H9 (cell line): Measurements from ENCODE around the gene TLK2. TPM values are rescaled to one million over a fixed set of nuclear protein-coding genes. Genes with fewer than 3 reads are reported as not detected.

Source experiments
- DNase-seq: peaks from one replicate; pipeline ENCODE4 v3.0.0-alpha.2; 2017
- H2AFZ ChIP-seq: one replicate; pipeline ENCODE4 v1.6.1; 2013; ENCODE audit warnings: mild to moderate bottlenecking, low read length, control low read depth, moderate library complexity
- H2AK5ac ChIP-seq: 2 replicates; pipeline ENCODE4 v1.6.1; 2013; ENCODE audit warnings: low read length, control low read depth, mixed read lengths; ENCODE audit not compliant: insufficient read length
- H2BK120ac ChIP-seq: one replicate; pipeline ENCODE4 v1.6.1; 2013; ENCODE audit warnings: low read depth, mild to moderate bottlenecking, low read length, control low read depth, inconsistent platforms; ENCODE audit not compliant: poor library complexity, severe bottlenecking
- H2BK12ac ChIP-seq: 2 replicates; pipeline ENCODE4 v1.6.1; 2013; ENCODE audit warnings: low read length, control low read depth, mixed read lengths, low read depth; ENCODE audit not compliant: insufficient read length
- H2BK15ac ChIP-seq: 2 replicates; pipeline ENCODE4 v1.6.1; 2013; ENCODE audit warnings: low read depth, low read length, control low read depth
- H2BK20ac ChIP-seq: one replicate; pipeline ENCODE4 v1.6.1; 2013; ENCODE audit warnings: low read depth, mild to moderate bottlenecking, low read length, control low read depth, inconsistent platforms; ENCODE audit not compliant: poor library complexity, severe bottlenecking
- H2BK5ac ChIP-seq: 2 replicates; pipeline ENCODE4 v1.6.1; 2013; ENCODE audit warnings: low read length, control low read depth, mixed read lengths; ENCODE audit not compliant: insufficient read length
- H3K14ac ChIP-seq: 2 replicates; pipeline ENCODE4 v1.6.1; 2013; ENCODE audit warnings: low read length, control low read depth; ENCODE audit not compliant: insufficient read depth
- H3K18ac ChIP-seq: 2 replicates; pipeline ENCODE4 v1.6.1; 2013; ENCODE audit warnings: low read depth, mild to moderate bottlenecking, mixed read lengths, low read length, control low read depth; ENCODE audit not compliant: insufficient read length
- H3K23ac ChIP-seq: 2 replicates; pipeline ENCODE4 v1.6.1; 2013; ENCODE audit warnings: low read length, control low read depth, mixed read lengths, low read depth; ENCODE audit not compliant: insufficient read length
- H3K23me2 ChIP-seq: 2 replicates; pipeline ENCODE4 v1.6.1; 2013; ENCODE audit warnings: low read depth, mild to moderate bottlenecking, mixed read lengths, low read length, control low read depth; ENCODE audit not compliant: insufficient read length, poor library complexity, severe bottlenecking
- H3K27ac ChIP-seq: 2 replicates; pipeline ENCODE4 v1.5.1; 2013; ENCODE audit warnings: low read length, control low read depth, mixed read lengths, low read depth; ENCODE audit not compliant: insufficient read length
- H3K27me3 ChIP-seq: 2 replicates; pipeline ENCODE4 v1.6.1; 2013; ENCODE audit warnings: low read length, control low read depth, inconsistent platforms; ENCODE audit not compliant: insufficient read depth
- H3K4ac ChIP-seq: 2 replicates; pipeline ENCODE4 v1.6.1; 2013; ENCODE audit warnings: low read depth, mild to moderate bottlenecking, control low read depth, inconsistent platforms, low read length, moderate library complexity
- H3K4me1 ChIP-seq: 2 replicates; pipeline ENCODE4 v1.6.1; 2013; ENCODE audit warnings: low read length, control low read depth, inconsistent platforms; ENCODE audit not compliant: insufficient read depth
- H3K4me2 ChIP-seq: 2 replicates; pipeline ENCODE4 v1.6.1; 2013; ENCODE audit warnings: low read length, control low read depth, mixed read lengths; ENCODE audit not compliant: insufficient read length, insufficient read depth
- H3K56ac ChIP-seq: 2 replicates; pipeline ENCODE4 v1.6.1; 2013; ENCODE audit warnings: low read depth, mild to moderate bottlenecking, mixed read lengths, low read length, control low read depth; ENCODE audit not compliant: insufficient read length
- H3K79me1 ChIP-seq: 2 replicates; pipeline ENCODE4 v1.6.1; 2013; ENCODE audit warnings: low read depth, mild to moderate bottlenecking, moderate library complexity, low read length, control low read depth, inconsistent platforms; ENCODE audit not compliant: insufficient read depth, poor library complexity, severe bottlenecking
- H3K79me2 ChIP-seq: 2 replicates; pipeline ENCODE4 v1.6.1; 2013; ENCODE audit warnings: low read length, control low read depth, inconsistent platforms; ENCODE audit not compliant: insufficient read depth
- H3K9ac ChIP-seq: 2 replicates; pipeline ENCODE4 v1.6.1; 2013; ENCODE audit warnings: low read length, control low read depth, mixed read lengths; ENCODE audit not compliant: insufficient read length; ENCODE audit errors: extremely low read depth
- H3K9me3 ChIP-seq: one replicate; pipeline ENCODE4 v1.6.1; 2013; ENCODE audit warnings: low read depth, low read length, inconsistent platforms; ENCODE audit not compliant: control insufficient read depth
- H3T11ph ChIP-seq: one replicate; pipeline ENCODE4 v1.6.1; 2013; ENCODE audit warnings: mild to moderate bottlenecking, low read length, control low read depth, inconsistent platforms
- H4K20me1 ChIP-seq: one replicate; pipeline ENCODE4 v1.6.1; 2013; ENCODE audit not compliant: control insufficient read depth, insufficient read length, insufficient read depth
- H4K5ac ChIP-seq: 2 replicates; pipeline ENCODE4 v1.6.1; 2013; ENCODE audit warnings: low read depth, mild to moderate bottlenecking, mixed read lengths, low read length, control low read depth; ENCODE audit not compliant: insufficient read length
- H4K8ac ChIP-seq: replicated peaks from 2 replicates; pipeline ENCODE4 v1.6.1; 2013; ENCODE audit warnings: low read length, control low read depth, mixed read lengths, low read depth; ENCODE audit not compliant: insufficient read length
- H4K91ac ChIP-seq: 2 replicates; pipeline ENCODE4 v1.6.1; 2013; ENCODE audit warnings: low read depth, mild to moderate bottlenecking, moderate library complexity, mixed read lengths, low read length, control low read depth; ENCODE audit not compliant: insufficient read length
- H3K27ac Mint-ChIP-seq, 3 experiments: 2 replicates in 2 of 3; 3 replicates in 1 of 3; pipeline ENCODE4 v1.8.0; 2020 to 2021; ENCODE audit warnings: mixed read lengths in 3 of 3, mild to moderate bottlenecking in 1 of 3, moderate library complexity in 1 of 3
- H3K27me3 Mint-ChIP-seq: 2 replicates; pipeline ENCODE4 v1.8.0; 2021; ENCODE audit warnings: low read depth, mild to moderate bottlenecking, moderate library complexity, mixed read lengths
- H3K36me3 Mint-ChIP-seq, 3 experiments: 2 replicates in 2 of 3; 3 replicates in 1 of 3; pipeline ENCODE4 v1.8.0; 2020 to 2021; ENCODE audit warnings: low read depth in 3 of 3, mixed read lengths in 3 of 3; ENCODE audit not compliant: insufficient read depth in 1 of 3
- H3K4me1 Mint-ChIP-seq, 2 experiments: 2 replicates each; pipeline ENCODE4 v1.8.0; 2020; ENCODE audit warnings: mixed read lengths in 2 of 2
- H3K4me3 Mint-ChIP-seq, 2 experiments: 2 replicates in 1 of 2; 3 replicates in 1 of 2; pipeline ENCODE4 v1.8.0; 2020 to 2021; ENCODE audit warnings: mild to moderate bottlenecking in 2 of 2, mixed read lengths in 2 of 2, moderate library complexity in 1 of 2
- H3K9me3 Mint-ChIP-seq, 2 experiments: 2 replicates in 1 of 2; 3 replicates in 1 of 2; pipeline ENCODE4 v1.8.0; 2020; ENCODE audit warnings: mild to moderate bottlenecking in 2 of 2, mixed read lengths in 2 of 2, moderate library complexity in 1 of 2
- CTCF ChIP-seq: fragments of 200-600 bp; sonication (generic); conservative IDR thresholded peaks from 3 replicates; pipeline ENCODE4 v1.8.0; 2021; ENCODE audit warnings: antibody characterized with exemption, mild to moderate bottlenecking
- WGBS: extraction: QIAGEN DNeasy Blood & Tissue Kit; methylation state at CpG from one replicate; pipeline ENCODE4 v1.1.7; 2013; ENCODE audit warnings: missing lambda C conversion rate, low lambda C conversion rate, mixed read lengths; ENCODE audit not compliant: insufficient read length; ENCODE audit errors: extremely low coverage; 5-methylcytosine and 5-hydroxymethylcytosine counted together
- total RNA-seq: library from RNA; stranded (reverse); gene quantifications from 2 replicates; pipeline ENCODE4 v1.2.1, GENCODE V29; 2021

TLK2 gene
- total RNA-seq, 1 experiment from 2014 or later, result 63.7 TPM

- WGBS, result no CpG with 5 or more reads among the region's 15 CpGs
- peaks cover 1% of the 10 kb centered on the region; the same call in 1 of the 2 replicates for H3K27me3 Mint-ChIP-seq
- H3K27ac Mint-ChIP-seq, result peak overlapping the region in 2 of 3 experiments; percentile 16 to 78; a peak in 1 of 7 replicates
Observed at GRCh38 chr17:62658136-62658920, 179.7 kb downstream of the TLK2 start.

More at GRCh38 chr17:62658136-62658920, 179.7 kb downstream of the TLK2 start:
- Histone ChIP-seq H2AFZ (no peak overlapping the region), H3K4ac (no peak overlapping the region), H2BK120ac (no peak overlapping the region), H2BK15ac (no peak overlapping the region), H3K9me3 (no peaks in the 10 kb centered on the region), H2BK20ac (no peak overlapping the region), H2BK5ac (no peak overlapping the region), H3K79me2 (no peaks in the 10 kb centered on the region), H3K56ac (no peak overlapping the region), H3K27ac (no peak overlapping the region), H4K5ac (no peak overlapping the region), H3K14ac (no peak overlapping the region), H3K18ac (no peak overlapping the region), H3T11ph (no peak overlapping the region), H3K4me2 (no peak overlapping the region), H3K9ac (no peak overlapping the region), H4K20me1 (no peaks in the 10 kb centered on the region), H4K8ac (no peak overlapping the region), H3K79me1 (no peaks in the 10 kb centered on the region), H3K23me2 (no peaks in the 10 kb centered on the region), H2BK12ac (no peak overlapping the region), H3K4me1 (no peaks in the 10 kb centered on the region; the same call in 1 of the 2 replicates), H3K23ac (no peak overlapping the region), H4K91ac (no peak overlapping the region), H2AK5ac (no peak overlapping the region), H3K27me3 (no peaks in the 10 kb centered on the region)
- Mint-ChIP-seq H3K9me3 (peaks cover 9% of the 10 kb centered on the region in 2 experiments), H3K4me1 (peaks cover 10 to 16% of the 10 kb centered on the region in 2 experiments), H3K36me3 (peaks cover 3 to 22% (median 12%) of the 10 kb centered on the region in 3 experiments), H3K4me3 (no peak overlapping the region)
- DNase-seq, result no peak
- TF ChIP-seq CTCF, result no peak
